NOMO-1 (cell line): Measurements from ENCODE around the gene TVP23C.
A peak's percentile ranks its signal among the peaks of the same experiment; 100 is the strongest.
"Not testable (repeated sequence)": the region's sequence is repeated elsewhere in the genome, so short reads cannot be mapped to it uniquely, and the experiment has no call there.

Experiments
- DNase-seq, 2 experiments: peaks; one replicate each; lab custom pipeline; 2025; ENCODE audit not compliant: unreplicated experiment in 2 of 2; lab: John Stamatoyannopoulos, UW

Gene TVP23C

GRCh38 chr17:15533122-15533521, 30.2 kb downstream of the TVP23C start:
- DNase-seq, result not testable (repeated sequence)

- DNase-seq, result peak in 1 of 2 experiments; percentile 19
Observed at GRCh38 chr17:15526292-15527218, 36.7 kb downstream of the TVP23C start.

GRCh38 chr17:15524990-15525985, 38.0 kb downstream of the TVP23C start:
- peak in 1 of 2 experiments; percentile 10 for DNase-seq

GRCh38 chr17:15516150-15516549, 47.1 kb downstream of the TVP23C start:
- no peak for DNase-seq

- no peak for DNase-seq
Observed at GRCh38 chr17:15514469-15514868, 48.8 kb downstream of the TVP23C start.

GRCh38 chr17:15513856-15514459, 49.3 kb downstream of the TVP23C start:
- no peak for DNase-seq

GRCh38 chr17:15513058-15513791, 50.1 kb downstream of the TVP23C start:
- no peak for DNase-seq

GRCh38 chr17:15512071-15512709, 51.1 kb downstream of the TVP23C start:
- no peak for DNase-seq

GRCh38 chr17:15511142-15511541, 52.1 kb downstream of the TVP23C start:
- DNase-seq, result peak; percentile 46 to 86

- DNase-seq, result no peak
Observed at GRCh38 chr17:15510361-15510760, 52.9 kb downstream of the TVP23C start.

GRCh38 chr17:15509095-15509494, 54.2 kb downstream of the TVP23C start:
- no peak for DNase-seq

- DNase-seq, result no peak
Observed at GRCh38 chr17:15508466-15508865, 54.8 kb downstream of the TVP23C start.

GRCh38 chr17:15507896-15508295, 55.4 kb downstream of the TVP23C start:
- DNase-seq, result no peak

GRCh38 chr17:15507001-15507400, 56.3 kb downstream of the TVP23C start:
- DNase-seq, result no peak

GRCh38 chr17:15505708-15506107, 57.6 kb downstream of the TVP23C start:
- DNase-seq, result not testable (repeated sequence)

- DNase-seq, result no peak
Observed at GRCh38 chr17:15503731-15504130, 59.6 kb downstream of the TVP23C start.

GRCh38 chr17:15502369-15503112, 60.7 kb downstream of the TVP23C start:
- peak; percentile 8 to 11 for DNase-seq

GRCh38 chr17:15501793-15502192, 61.5 kb downstream of the TVP23C start:
- no peak for DNase-seq

- DNase-seq, result no peak
Observed at GRCh38 chr17:15501282-15501681, 62.0 kb downstream of the TVP23C start.
